ENCODE results near the gene MICAL3.

GRCh38 chr22:18070556-18071306 lies 46.4 kb upstream of the MICAL3 start:
- TF ChIP-seq POLR2A (IDR thresholded peaks at IDR 0.05), result no peak
- TF ChIP-seq CTCF (IDR thresholded peaks at IDR 0.05), result no peak
